ENCODE data around the gene CHTF8. TPM values are rescaled to one million over a fixed set of nuclear protein-coding genes. Genes with fewer than 3 reads are reported as not detected.

The CHTF8 gene
- total and polyA plus RNA-seq, 9 donors: 47.9 to 130 (median 82.6) TPM

DNA sequence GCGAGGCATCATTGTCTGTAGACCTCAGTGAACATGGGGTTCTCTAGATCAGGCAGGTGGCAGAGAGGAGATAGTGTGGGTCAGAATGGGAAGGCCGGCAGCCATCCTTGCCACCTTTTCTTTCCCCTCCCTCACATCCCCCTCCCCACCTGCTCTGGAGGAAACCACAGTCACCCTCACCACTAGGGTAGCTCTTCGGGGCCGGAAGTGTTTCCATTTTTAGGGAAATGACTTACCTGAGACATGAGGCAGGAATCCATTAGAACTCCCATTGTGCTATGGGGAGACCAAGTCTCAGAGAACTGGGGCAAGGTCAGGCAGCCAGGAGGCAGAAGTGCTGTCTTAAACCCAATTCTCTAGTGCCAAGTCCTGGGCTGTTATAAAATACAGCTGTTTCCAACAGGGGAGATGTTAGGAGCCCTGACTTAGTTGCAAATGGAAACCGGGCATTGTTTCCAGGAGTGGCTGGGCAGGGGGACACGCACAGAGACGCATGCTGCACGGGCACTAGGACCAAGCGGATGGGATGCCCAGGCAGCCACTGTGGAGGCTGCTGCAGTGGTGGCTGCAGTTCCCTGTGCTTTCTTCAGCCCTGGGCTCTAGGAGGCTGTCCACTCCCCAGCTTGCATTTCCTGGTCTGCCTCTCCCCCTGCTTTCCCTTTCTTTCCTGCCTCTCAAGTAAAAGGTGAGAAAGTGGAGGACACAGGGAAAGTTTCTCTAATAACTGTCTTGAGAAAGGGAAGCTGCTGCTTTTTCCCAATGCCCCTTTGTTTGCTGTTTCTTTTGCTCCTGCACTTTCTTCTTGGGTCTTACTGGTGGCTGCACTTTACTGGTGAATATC lies 24.1 kb downstream of the CHTF8 start:
- Histone ChIP-seq H3K36me3 (no peaks in the 10 kb centered on the region), H3K4me1 (ENCODE audit: insufficient read depth) (peaks cover 12% of the 10 kb centered on the region), H3K9me3 (no peaks in the 10 kb centered on the region), H3K4me3 (no peak overlapping the region), H3K27ac (no peak overlapping the region), H3K27me3 (no peaks in the 10 kb centered on the region)
- intact Hi-C loops (cut with DNase I): loop anchor here in 2 of 4 donors (5.0 to 10.0 kb wide), 2 partner anchors 133 to 261 kb away; no protein-coding TSS in a partner anchor
- 47 to 59% (median 52%) methylated on average over 9 of the region's 9 CpGs for WGBS, 3 donors
- DNase-seq: peak in 1 of 5 donors; percentile 27
- TF ChIP-seq, protein P1, sequence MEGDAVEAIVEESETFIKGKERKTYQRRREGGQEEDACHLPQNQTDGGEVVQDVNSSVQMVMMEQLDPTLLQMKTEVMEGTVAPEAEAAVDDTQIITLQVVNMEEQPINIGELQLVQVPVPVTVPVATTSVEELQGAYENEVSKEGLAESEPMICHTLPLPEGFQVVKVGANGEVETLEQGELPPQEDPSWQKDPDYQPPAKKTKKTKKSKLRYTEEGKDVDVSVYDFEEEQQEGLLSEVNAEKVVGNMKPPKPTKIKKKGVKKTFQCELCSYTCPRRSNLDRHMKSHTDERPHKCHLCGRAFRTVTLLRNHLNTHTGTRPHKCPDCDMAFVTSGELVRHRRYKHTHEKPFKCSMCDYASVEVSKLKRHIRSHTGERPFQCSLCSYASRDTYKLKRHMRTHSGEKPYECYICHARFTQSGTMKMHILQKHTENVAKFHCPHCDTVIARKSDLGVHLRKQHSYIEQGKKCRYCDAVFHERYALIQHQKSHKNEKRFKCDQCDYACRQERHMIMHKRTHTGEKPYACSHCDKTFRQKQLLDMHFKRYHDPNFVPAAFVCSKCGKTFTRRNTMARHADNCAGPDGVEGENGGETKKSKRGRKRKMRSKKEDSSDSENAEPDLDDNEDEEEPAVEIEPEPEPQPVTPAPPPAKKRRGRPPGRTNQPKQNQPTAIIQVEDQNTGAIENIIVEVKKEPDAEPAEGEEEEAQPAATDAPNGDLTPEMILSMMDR (IDR thresholded peaks at IDR 0.05): no peak
- TF ChIP-seq POLR2A (IDR thresholded peaks at IDR 0.05) (no peak), EP300 (IDR thresholded peaks at IDR 0.05) (no peak)

DNA sequence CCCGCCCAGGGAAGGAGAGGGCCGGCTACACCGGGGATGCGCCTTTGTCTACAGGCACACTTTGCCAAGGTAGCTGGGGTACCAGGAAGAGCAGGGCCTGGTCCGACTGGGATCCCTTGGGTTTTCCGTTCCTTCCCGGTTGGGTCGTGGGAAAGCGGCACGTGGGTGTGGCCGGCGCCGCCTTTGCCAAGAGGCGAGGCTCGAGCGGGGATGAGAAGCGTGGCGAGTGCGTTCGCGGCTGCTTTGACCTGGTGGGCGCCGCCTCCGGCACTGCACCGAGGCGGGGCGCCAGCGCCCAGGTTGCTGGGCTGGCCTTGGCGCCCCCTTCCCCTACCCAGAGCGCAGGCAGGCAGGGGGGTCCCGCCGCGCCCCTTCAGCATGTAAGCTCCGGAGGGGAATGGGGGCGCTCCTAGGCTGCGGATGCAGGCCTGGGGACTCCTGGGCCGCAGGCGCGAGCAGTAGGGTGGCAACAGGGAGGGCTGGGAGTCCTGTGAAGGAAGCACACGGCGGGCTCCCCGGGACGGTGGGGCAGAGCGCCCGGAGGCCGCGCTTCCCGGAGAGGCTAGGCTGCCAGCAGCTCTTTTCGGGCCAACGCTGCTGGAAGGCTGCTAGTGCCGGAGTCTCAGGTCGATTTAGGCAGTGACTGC lies 24.9 kb downstream of the CHTF8 start:
- H3K4me1 ChIP-seq (ENCODE audit: insufficient read depth): peaks cover 12% of the 10 kb centered on the region
- H3K27ac ChIP-seq: no peak overlapping the region
- intact Hi-C loops (cut with DNase I): loop anchor here in 2 of 4 donors (5.0 to 10.0 kb wide), 2 partner anchors 133 to 260 kb away; no protein-coding TSS in a partner anchor
- WGBS, 3 donors: 0 to 2% (median 1%) methylated on average over 41 to 52 of the region's 52 CpGs
- no peak overlapping the region for H3K4me3 ChIP-seq
- no peaks in the 10 kb centered on the region for H3K27me3 ChIP-seq
- H3K9me3 ChIP-seq: no peaks in the 10 kb centered on the region
- DNase-seq: peak in 2 of 5 donors; percentile 35 to 60
- no peaks in the 10 kb centered on the region for H3K36me3 ChIP-seq
- no peak for TF ChIP-seq EP300 (IDR thresholded peaks at IDR 0.05)
- no peak for TF ChIP-seq POLR2A (IDR thresholded peaks at IDR 0.05)
- TF ChIP-seq, protein P1 (IDR thresholded peaks at IDR 0.05): no peak

DNA sequence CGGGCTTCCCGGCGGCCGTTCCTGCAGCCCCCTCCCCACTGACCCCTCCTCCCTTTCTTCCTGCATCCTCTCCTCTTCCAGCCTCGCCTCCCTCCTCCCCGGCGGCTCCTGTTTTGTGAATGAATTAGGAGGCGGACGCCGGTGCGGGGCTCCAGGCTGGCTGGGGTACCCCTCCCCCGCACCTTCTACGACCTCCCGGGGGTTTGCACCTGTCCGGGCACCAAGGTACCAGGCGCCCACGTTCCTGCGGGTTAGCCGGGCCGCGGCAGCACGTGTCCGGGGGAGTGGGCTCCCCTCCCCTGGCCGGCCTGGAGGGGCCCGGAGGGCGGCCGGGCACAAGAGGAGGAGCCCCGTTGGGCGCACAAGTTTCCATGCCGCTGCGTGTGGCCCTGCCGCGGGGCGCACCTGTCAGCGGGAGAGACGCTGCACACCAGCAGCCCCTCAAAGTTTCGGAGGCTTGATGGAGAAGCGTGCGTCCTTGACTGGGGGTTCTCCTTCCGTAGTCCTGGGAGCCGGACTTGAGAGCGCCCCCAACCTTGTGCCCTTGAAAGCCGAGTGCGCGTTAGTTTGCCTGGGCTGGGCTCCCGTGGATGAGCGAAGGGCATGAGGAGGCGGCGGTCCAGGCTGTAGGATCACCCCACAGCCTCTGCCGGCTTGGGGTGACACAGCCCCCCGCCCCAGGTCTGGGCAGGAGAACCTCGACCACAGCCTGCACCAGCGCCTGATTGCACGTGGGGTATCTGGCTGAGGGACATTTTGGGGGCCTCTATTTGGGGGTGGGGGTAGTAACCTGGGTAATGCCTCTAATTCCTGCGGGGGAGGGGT lies 25.7 kb downstream of the CHTF8 start:
- Histone ChIP-seq H3K27ac (no peak overlapping the region), H3K9me3 (no peaks in the 10 kb centered on the region), H3K36me3 (no peaks in the 10 kb centered on the region), H3K4me1 (ENCODE audit: insufficient read depth) (peaks cover 12% of the 10 kb centered on the region), H3K27me3 (no peaks in the 10 kb centered on the region), H3K4me3 (peak overlapping the region; percentile 40)
- no peak for TF ChIP-seq POLR2A (IDR thresholded peaks at IDR 0.05)
- TF ChIP-seq EP300 (IDR thresholded peaks at IDR 0.05): no peak
- TF ChIP-seq, protein P1 (IDR thresholded peaks at IDR 0.05): no peak
- DNase-seq: peak in 1 of 5 donors; percentile 33
- intact Hi-C loops (cut with DNase I): loop anchor here in 2 of 4 donors (5.0 to 10.0 kb wide), 2 partner anchors 132 to 259 kb away; no protein-coding TSS in a partner anchor
- WGBS, 3 donors: 1 to 2% (median 1%) methylated on average over 50 to 55 of the region's 55 CpGs

Data from ovary (tissue), 9 donors.